ENCODE measurements around the gene RAVER1. TPM values are rescaled to one million over a fixed set of nuclear protein-coding genes. Genes with fewer than 3 reads are reported as not detected.
A peak's percentile ranks its signal among the peaks of the same experiment; 100 is the strongest.
"Not testable (repeated sequence)": the region's sequence is repeated elsewhere in the genome, so short reads cannot be mapped to it uniquely, and the experiment has no call there.

Gene RAVER1
- total RNA-seq, 2 experiments from 2014 or later, result 69.3 to 75.6 TPM

DNA sequence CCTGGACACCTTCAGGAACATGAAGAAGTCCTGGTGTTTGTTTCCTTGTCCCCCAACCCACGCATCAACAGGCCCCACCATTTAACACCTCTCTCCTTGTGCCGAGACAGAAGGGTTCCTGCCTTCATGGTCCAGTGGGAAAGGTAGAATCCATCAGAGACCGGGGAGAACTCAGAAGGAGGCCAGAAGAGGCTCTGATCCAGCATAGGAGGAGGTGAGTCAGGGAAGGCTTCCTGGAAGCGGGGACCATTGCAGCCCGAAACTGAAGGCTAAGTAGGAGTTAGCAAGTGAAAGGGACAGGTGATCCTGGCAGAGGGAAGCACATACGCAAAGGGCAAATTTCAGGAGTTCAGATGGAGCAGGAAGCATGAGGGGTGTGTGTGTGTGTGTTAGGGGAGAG lies 5.6 kb upstream of the RAVER1 start:
- Mint-ChIP-seq H3K27ac (peak overlapping the region; percentile 94), H3K27me3 (no peaks in the 10 kb centered on the region), H3K9me3 (no peaks in the 10 kb centered on the region), H3K4me1 (peaks cover 42% of the 10 kb centered on the region), H3K4me3 (peak overlapping the region; percentile 95), H3K36me3 (ENCODE audit: low read depth) (peaks cover 24% of the 10 kb centered on the region)
- DNase-seq, result no peak
- ChIA-PET POLR2A (no interaction called here), CTCF (no interaction called here)

DNA sequence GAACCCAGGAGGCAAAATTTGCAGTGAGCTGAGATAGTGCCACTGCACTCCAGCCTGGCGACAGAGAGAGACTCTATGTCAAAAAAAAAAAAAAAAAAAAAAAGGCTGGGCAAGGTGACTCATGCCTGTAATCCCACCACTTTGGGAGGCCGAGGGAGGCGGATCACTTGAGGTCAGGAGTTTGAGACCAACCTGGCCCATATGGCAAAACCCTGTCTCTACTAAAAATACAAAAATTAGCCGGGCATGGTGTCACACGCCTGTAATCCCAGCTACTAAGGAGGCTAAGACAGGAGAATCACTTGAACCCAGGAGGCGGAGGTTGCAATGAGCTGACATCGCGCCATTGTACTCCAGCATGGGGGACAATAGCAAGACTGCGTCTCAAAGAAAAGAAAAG lies 3.4 kb upstream of the RAVER1 start:
- H3K9me3 Mint-ChIP-seq, H3K27ac Mint-ChIP-seq, H3K27me3 Mint-ChIP-seq, DNase-seq, H3K4me3 Mint-ChIP-seq, POLR2A ChIA-PET: not testable (repeated sequence)
- H3K36me3 Mint-ChIP-seq (ENCODE audit: low read depth), result peaks cover 37% of the 10 kb centered on the region
- CTCF ChIA-PET, result interaction anchor here (0.6 to 0.8 kb wide), 2 partner anchors 81 to 178 kb away, joined by 3 read pairs; no protein-coding TSS in a partner anchor
- H3K4me1 Mint-ChIP-seq, result peaks cover 60% of the 10 kb centered on the region

DNA sequence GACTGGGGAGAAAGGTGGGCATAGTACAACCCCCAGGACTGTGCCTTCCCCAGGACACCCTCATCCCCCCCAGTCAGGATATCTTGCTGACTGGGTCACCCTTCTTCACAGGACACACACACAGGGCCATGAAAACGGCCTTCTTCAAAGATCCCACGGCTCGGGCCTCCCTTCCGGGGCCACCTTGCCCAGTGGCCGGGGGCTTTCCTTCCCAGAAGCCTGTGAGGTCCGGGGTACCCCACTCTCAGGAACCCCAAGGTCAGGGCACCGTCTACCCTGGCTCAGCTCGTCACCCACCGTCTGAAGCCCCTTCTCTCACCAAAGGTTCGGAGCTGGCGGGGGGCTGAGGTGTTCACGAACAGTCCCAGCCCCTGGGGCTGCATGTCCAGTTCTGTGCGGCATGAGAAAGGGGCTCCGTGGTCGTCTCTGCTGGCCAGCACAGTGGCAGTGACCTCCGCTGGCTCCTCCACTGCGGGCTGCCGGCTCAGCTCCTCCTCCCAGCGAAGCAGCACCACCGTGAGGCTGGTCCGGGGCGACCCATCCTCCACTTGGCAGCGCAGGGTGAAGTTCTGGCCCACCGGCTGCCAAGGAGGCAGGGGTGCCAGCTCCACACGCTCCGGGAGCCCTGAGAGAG lies 2.1 kb upstream of the RAVER1 start:
- H3K36me3 Mint-ChIP-seq (ENCODE audit: low read depth), result peaks cover 37% of the 10 kb centered on the region
- H3K4me1 Mint-ChIP-seq, result peaks cover 58% of the 10 kb centered on the region
- H3K27me3 Mint-ChIP-seq, result no peaks in the 10 kb centered on the region
- no peak for DNase-seq
- H3K4me3 Mint-ChIP-seq, result no peak overlapping the region
- POLR2A ChIA-PET, result no interaction called here
- H3K27ac Mint-ChIP-seq, result no peak overlapping the region
- H3K9me3 Mint-ChIP-seq, result no peaks in the 10 kb centered on the region
- CTCF ChIA-PET, result interaction anchor here (0.8 to 1.1 kb wide), 2 partner anchors 54 to 66 kb away, joined by 3 read pairs; no protein-coding TSS in a partner anchor

DNA sequence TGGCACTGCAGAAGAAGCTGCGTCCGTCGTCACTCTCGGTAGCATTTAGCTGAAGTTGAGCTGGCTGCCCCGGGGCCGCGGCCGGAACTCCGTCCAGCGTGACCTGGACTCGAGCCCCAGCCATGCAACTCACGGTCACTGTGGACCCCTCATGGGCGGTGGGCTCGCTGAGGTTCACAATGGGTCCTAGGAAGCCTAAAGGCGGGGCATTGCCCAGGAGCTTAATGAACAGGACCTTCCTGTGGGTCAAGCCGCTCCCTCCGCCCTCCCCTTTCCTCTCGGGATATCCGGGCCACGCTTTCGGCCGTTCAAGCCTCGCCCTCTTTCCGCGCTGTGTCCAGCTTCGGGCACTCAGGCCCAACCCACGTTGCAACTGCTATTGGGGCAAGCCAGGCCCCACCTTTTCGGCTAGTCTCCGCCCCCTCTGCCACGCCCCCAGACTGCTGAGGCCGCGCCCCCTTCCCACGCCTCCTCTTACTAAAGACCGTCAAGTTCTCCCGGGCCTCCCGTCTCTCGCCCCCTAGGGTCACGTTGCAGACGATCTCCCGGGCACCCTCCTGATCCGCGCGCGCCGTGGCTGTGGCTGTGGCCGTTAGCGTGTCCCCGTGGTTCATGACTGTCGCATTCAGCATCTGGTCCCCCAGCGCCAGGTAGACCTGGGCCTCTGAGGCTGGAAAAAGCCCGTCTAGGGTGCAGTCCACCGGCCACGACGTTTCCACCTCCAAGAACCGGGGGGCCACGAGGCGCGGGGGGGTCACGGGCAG lies 1.4 kb upstream of the RAVER1 start:
- ChIA-PET POLR2A (no interaction called here), CTCF (interaction anchor here (1.0 to 2.1 kb wide), 6 partner anchors 10 to 76 kb away, joined by 3 to 8 read pairs (median 4); no protein-coding TSS in a partner anchor)
- Mint-ChIP-seq H3K4me3 (peak overlapping the region; percentile 27), H3K36me3 (ENCODE audit: low read depth) (peaks cover 41% of the 10 kb centered on the region), H3K27me3 (no peaks in the 10 kb centered on the region), H3K9me3 (no peaks in the 10 kb centered on the region), H3K4me1 (peaks cover 54% of the 10 kb centered on the region), H3K27ac (peak overlapping the region; percentile 19)
- DNase-seq, result peak; percentile 39

DNA sequence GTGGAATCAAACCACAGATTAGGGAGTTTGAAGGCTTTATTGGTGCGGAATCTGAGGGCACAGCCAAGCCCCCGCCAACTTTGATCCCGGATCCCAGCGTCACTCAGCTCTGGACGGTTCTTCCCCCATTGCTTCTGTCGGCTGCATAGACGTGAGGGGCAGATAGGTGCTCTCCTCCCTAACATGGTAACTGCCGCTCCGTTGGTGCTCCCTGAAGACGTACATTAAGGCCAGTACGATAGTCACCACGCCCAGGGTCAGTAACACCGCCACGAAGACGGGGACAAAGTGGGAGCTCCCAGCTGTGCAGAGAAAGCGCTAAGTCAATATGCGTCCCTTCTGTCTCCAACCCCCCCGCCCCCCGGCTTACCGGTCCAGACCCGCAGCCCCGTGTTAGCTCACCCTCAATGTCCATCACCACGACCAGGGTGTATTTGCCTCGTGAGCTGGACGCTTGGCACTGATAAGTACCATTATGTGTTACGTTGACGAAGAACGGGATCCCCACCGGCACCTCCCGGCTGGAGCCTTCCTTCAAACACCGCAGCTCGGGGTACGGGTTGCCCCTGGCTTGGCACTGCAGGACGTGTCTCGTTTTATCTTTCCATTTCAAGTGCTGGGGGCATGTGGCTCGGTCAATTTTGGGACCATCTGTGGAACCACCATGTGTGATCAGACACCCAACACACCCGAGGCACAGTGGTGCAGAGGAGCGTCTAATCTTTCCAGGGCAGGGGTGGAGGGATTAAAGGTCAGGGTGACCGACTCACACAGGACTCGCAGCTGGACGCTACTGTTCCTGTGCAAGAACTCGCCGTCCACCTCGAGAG lies 644 bp upstream of the RAVER1 start:
- POLR2A ChIA-PET, result no interaction called here
- H3K9me3 Mint-ChIP-seq, result no peaks in the 10 kb centered on the region
- peaks cover 46% of the 10 kb centered on the region for H3K4me1 Mint-ChIP-seq
- CTCF ChIA-PET, result interaction anchor here (0.8 to 2.1 kb wide), 9 partner anchors 8 to 75 kb away, joined by 3 to 8 read pairs (median 3); no protein-coding TSS in a partner anchor
- H3K36me3 Mint-ChIP-seq (ENCODE audit: low read depth), result peaks cover 43% of the 10 kb centered on the region
- H3K4me3 Mint-ChIP-seq, result peak overlapping the region; percentile 92
- DNase-seq, result no peak
- no peaks in the 10 kb centered on the region for H3K27me3 Mint-ChIP-seq
- H3K27ac Mint-ChIP-seq, result peak overlapping the region; percentile 94

DNA sequence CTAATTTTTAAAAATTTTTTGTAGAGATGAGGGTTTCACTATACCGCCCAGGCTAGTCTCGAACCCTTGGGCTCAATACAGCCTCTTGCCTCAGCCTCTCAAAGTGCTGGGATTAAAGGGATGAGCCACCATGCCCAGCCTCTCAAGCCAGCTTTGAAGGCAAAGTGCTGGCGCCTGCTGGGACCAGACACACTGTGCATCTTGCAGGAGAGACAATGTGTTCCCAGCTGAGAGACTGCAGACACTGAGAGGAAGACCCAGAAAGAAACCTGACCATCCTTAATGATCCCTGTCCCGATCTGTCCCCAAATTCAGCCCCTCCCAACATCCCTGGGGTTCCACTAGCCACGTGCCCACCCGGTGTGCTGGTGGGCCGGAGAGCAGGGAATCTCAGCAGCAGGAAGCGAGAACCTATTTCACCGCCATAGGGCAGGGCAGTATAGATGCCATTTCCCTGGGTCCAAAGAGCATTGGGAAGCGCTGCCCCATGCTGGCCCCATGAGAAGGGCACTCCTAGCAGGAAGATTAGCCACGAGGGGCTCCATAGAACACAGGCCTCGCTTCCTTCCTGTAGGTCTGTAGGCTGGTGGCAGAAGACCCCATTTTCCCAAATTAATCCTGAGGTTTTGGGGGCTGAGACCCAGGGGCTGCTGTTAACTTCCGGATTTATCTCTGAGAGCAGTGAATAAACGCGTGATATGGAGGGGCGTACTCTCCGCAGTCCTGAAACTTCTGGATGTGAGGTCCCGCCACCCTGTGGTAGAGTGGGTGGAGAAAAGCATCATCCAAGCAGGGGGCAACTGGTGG lies 968 bp downstream of the RAVER1 start:
- peaks cover 37% of the 10 kb centered on the region for H3K4me1 Mint-ChIP-seq
- peak overlapping the region; percentile 92 for H3K4me3 Mint-ChIP-seq
- POLR2A ChIA-PET, result interaction anchor here (0.6 kb wide), 1 partner anchor 48 kb away, joined by 3 read pairs; no protein-coding TSS in a partner anchor
- no peaks in the 10 kb centered on the region for H3K27me3 Mint-ChIP-seq
- CTCF ChIA-PET, result interaction anchor here (1.0 to 2.1 kb wide), 2 partner anchors 56 to 367 kb away, joined by 3 to 6 read pairs; no protein-coding TSS in a partner anchor
- no peak for DNase-seq
- peaks cover 43% of the 10 kb centered on the region for H3K36me3 Mint-ChIP-seq (ENCODE audit: low read depth)
- no peaks in the 10 kb centered on the region for H3K9me3 Mint-ChIP-seq
- peak overlapping the region; percentile 94 for H3K27ac Mint-ChIP-seq

DNA sequence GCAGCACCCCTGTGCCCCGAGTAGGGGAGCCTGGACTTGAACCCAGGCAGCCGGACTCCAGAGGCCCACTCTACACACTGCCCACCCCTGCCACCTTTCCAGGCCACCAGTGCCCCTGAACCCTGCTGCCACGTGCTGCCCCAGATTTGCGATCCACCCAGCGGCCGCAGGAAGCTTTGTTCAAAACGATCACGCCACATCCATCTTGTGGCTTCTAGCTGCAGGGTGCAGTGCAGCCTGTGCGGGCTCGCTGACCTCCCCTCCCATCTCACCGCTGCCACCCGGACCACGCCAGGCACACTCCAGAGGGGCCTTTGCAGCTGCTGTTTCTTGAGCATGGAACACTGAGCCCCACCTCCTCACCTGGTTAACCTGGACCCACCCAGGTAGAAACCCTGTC lies 3.8 kb downstream of the RAVER1 start:
- H3K36me3 Mint-ChIP-seq (ENCODE audit: low read depth), result peaks cover 36% of the 10 kb centered on the region
- ChIA-PET POLR2A (no interaction called here), CTCF (interaction anchor here (0.7 to 0.9 kb wide), 2 partner anchors 12 to 65 kb away, joined by 3 to 4 read pairs; no protein-coding TSS in a partner anchor)
- H3K4me3 Mint-ChIP-seq, result no peak overlapping the region
- no peaks in the 10 kb centered on the region for H3K27me3 Mint-ChIP-seq
- H3K27ac Mint-ChIP-seq, result no peak overlapping the region
- DNase-seq, result no peak
- peaks cover 26% of the 10 kb centered on the region for H3K4me1 Mint-ChIP-seq
- no peaks in the 10 kb centered on the region for H3K9me3 Mint-ChIP-seq

DNA sequence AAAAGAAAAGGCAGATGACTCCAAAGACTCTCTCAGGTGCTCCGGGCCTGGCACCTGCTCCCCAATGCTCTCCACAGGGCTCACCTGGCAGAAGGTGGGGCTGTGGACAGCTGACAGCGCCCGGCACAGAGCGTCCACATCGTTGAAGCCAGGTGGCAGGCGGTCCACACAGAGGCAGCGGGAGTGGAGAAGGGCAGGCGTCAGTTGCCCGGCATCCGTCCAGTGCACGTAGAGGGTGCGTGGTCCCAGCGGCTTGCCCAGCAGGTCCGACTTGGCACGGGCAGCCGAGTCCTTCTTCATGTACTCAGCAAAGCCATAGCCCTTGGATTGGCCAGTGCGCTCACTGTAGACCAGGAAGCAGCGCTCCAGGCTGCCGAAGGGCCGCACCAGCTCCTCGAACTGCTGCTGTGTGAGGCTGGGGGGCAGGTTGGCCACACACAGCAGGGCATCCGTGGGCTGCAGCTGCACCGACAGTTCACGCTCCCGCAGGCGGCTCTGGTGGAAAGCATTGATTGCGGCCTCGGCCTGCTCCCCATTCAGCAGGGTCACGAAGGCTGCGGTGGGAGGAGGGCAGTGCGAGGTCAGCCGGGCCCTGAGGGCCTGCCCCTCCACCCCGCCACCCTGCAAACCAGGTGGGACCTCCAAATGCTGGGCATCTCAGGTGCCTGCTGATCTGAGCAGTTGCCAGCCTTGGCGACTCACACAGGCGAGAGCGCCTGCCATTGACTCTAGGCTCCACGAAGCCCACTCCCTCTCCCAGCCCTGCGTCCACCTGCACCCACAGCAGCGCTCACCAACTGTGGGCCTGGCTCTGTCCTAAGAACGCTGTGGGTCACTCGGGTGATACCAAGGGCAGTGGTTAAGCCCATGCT lies 4.5 kb downstream of the RAVER1 start:
- H3K36me3 Mint-ChIP-seq (ENCODE audit: low read depth), result peaks cover 35% of the 10 kb centered on the region
- ChIA-PET CTCF (no interaction called here), POLR2A (no interaction called here)
- H3K27me3 Mint-ChIP-seq, result no peaks in the 10 kb centered on the region
- no peak overlapping the region for H3K4me3 Mint-ChIP-seq
- H3K9me3 Mint-ChIP-seq, result no peaks in the 10 kb centered on the region
- no peak overlapping the region for H3K27ac Mint-ChIP-seq
- peaks cover 18% of the 10 kb centered on the region for H3K4me1 Mint-ChIP-seq
- no peak for DNase-seq

DNA sequence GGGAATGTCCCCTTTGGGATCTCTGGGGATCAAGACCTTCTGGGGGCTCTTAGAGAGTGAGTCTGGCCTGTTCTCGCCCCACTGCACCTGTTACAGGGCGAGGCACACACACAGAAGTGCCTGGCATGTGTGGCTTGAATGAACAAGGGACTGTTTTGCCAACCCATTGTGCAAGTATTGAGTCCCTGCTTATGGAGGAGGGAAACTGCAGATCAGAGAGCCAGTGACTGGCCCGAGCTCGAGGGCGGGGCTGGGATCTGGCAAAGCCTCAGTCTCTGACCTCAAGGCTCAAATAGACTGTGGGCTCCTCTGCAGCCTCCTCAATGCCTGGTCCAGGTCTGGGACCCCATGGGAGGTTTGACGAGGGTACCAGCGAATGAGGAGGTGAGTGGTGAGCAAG lies 5.5 kb downstream of the RAVER1 start:
- POLR2A ChIA-PET, result no interaction called here
- CTCF ChIA-PET, result interaction anchor here (0.6 kb wide), 1 partner anchor 484 kb away, joined by 4 read pairs; no protein-coding TSS in a partner anchor
- Mint-ChIP-seq H3K4me1 (peaks cover 12% of the 10 kb centered on the region), H3K36me3 (ENCODE audit: low read depth) (peaks cover 27% of the 10 kb centered on the region), H3K4me3 (no peak overlapping the region), H3K9me3 (no peaks in the 10 kb centered on the region), H3K27ac (no peak overlapping the region), H3K27me3 (no peaks in the 10 kb centered on the region)
- no peak for DNase-seq

DNA sequence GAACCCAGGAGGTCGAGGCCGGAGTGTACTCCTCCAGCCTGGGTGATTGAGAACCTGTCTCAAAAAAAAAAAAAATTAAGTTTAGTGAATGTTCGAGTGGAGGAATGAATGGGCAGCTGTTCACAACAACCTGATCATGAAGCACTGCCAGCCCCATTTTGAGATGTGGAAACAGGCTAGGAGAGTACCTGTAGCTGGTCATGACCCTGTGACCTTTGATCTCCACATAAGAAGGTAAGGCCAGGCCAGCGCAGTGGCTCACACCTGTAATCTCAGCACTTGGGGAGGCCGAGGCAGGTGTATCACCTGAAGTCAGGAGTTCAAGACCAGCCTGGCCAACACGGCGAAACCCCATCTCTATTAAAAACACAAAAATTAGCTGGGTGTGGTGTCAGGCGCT lies 7.6 kb downstream of the RAVER1 start:
- Mint-ChIP-seq H3K36me3 (ENCODE audit: low read depth) (peaks cover 28% of the 10 kb centered on the region), H3K9me3 (no peaks in the 10 kb centered on the region), H3K27ac (no peak overlapping the region), H3K27me3 (no peaks in the 10 kb centered on the region), H3K4me3 (no peak overlapping the region), H3K4me1 (no peaks in the 10 kb centered on the region)
- no peak for DNase-seq
- CTCF ChIA-PET, result interaction anchor here (0.6 to 0.7 kb wide), 3 partner anchors 81 to 375 kb away, joined by 3 to 4 read pairs (median 3); no protein-coding TSS in a partner anchor
- POLR2A ChIA-PET, result no interaction called here
